T-helper 1 cell treated with Interleukin-12 subunit alpha and Interleukin-12 subunit beta and Interleukin-4 antibody, amounts not matched to agents 30 μg/mL and 1 μg/mL, for 36 hours (primary cell): ENCODE measurements around the gene IFT81.
A peak's percentile ranks its signal among the peaks of the same experiment; 100 is the strongest.
"Not testable (repeated sequence)": the region's sequence is repeated elsewhere in the genome, so short reads cannot be mapped to it uniquely, and the experiment has no call there.

Experiments
- H3K27ac Mint-ChIP-seq: one replicate; pipeline ENCODE4 v1.8.0; 2021; ENCODE audit warnings: mild to moderate bottlenecking, mixed read lengths
- H3K27me3 Mint-ChIP-seq: one replicate; pipeline ENCODE4 v1.8.0; 2021; ENCODE audit warnings: low read depth, mixed read lengths
- H3K36me3 Mint-ChIP-seq: one replicate; pipeline ENCODE4 v1.8.0; 2021; ENCODE audit warnings: low read depth, mixed read lengths
- H3K4me1 Mint-ChIP-seq: one replicate; pipeline ENCODE4 v1.8.0; 2021; ENCODE audit warnings: low read depth, mixed read lengths
- H3K4me3 Mint-ChIP-seq: one replicate; pipeline ENCODE4 v1.8.0; 2021; ENCODE audit warnings: mild to moderate bottlenecking, moderate library complexity, mixed read lengths
- H3K9me3 Mint-ChIP-seq: one replicate; pipeline ENCODE4 v1.8.0; 2021; ENCODE audit warnings: mixed read lengths

The IFT81 gene

GRCh38 chr12:110115675-110116074 is 8.5 kb upstream of the IFT81 start:
- Mint-ChIP-seq H3K27me3 (peaks cover 19% of the 10 kb centered on the region), H3K9me3 (no peaks in the 10 kb centered on the region), H3K4me1 (no peaks in the 10 kb centered on the region), H3K36me3 (no peaks in the 10 kb centered on the region), H3K27ac (no peak overlapping the region), H3K4me3 (no peak overlapping the region)

GRCh38 chr12:110116623-110117022 is 7.5 kb upstream of the IFT81 start:
- Mint-ChIP-seq H3K9me3 (no peaks in the 10 kb centered on the region), H3K4me3 (no peak overlapping the region)

GRCh38 chr12:110117210-110117609 is 6.9 kb upstream of the IFT81 start:
- H3K9me3 Mint-ChIP-seq, H3K4me1 Mint-ChIP-seq, H3K4me3 Mint-ChIP-seq, H3K27ac Mint-ChIP-seq, H3K36me3 Mint-ChIP-seq: not testable (repeated sequence)
- H3K27me3 Mint-ChIP-seq = peaks cover 28% of the 10 kb centered on the region

More at GRCh38 chr12:110116623-110117022, 7.5 kb upstream of the IFT81 start:
- Mint-ChIP-seq H3K27ac (no peak overlapping the region), H3K36me3 (no peaks in the 10 kb centered on the region), H3K4me1 (no peaks in the 10 kb centered on the region), H3K27me3 (peaks cover 27% of the 10 kb centered on the region)

- no peaks in the 10 kb centered on the region for H3K9me3 Mint-ChIP-seq
- no peaks in the 10 kb centered on the region for H3K4me1 Mint-ChIP-seq
- no peaks in the 10 kb centered on the region for H3K36me3 Mint-ChIP-seq
- H3K27ac Mint-ChIP-seq = no peak overlapping the region
- peaks cover 35% of the 10 kb centered on the region for H3K27me3 Mint-ChIP-seq
- no peak overlapping the region for H3K4me3 Mint-ChIP-seq
Measured at GRCh38 chr12:110117956-110118685, 6.0 kb upstream of the IFT81 start.

- no peaks in the 10 kb centered on the region for H3K9me3 Mint-ChIP-seq
- H3K27ac Mint-ChIP-seq = no peak overlapping the region
- H3K4me1 Mint-ChIP-seq = peaks cover 12% of the 10 kb centered on the region
- H3K36me3 Mint-ChIP-seq = no peaks in the 10 kb centered on the region
- H3K4me3 Mint-ChIP-seq = no peak overlapping the region
- peaks cover 49% of the 10 kb centered on the region for H3K27me3 Mint-ChIP-seq
Measured at GRCh38 chr12:110122929-110123328, 1.2 kb upstream of the IFT81 start.

- Mint-ChIP-seq H3K4me1 (peaks cover 12% of the 10 kb centered on the region), H3K27ac (peak overlapping the region; percentile 13), H3K4me3 (peak overlapping the region; percentile 54), H3K9me3 (no peaks in the 10 kb centered on the region), H3K36me3 (no peaks in the 10 kb centered on the region), H3K27me3 (peaks cover 42% of the 10 kb centered on the region)
Measured at GRCh38 chr12:110123919-110124268, 263 bp upstream of the IFT81 start.

GRCh38 chr12:110126557-110126956 is 2.4 kb downstream of the IFT81 start:
- Mint-ChIP-seq H3K4me1 (peaks cover 12% of the 10 kb centered on the region), H3K4me3 (no peak overlapping the region), H3K27me3 (peaks cover 27% of the 10 kb centered on the region), H3K27ac (no peak overlapping the region), H3K36me3 (no peaks in the 10 kb centered on the region), H3K9me3 (no peaks in the 10 kb centered on the region)

- H3K4me1 Mint-ChIP-seq = peaks cover 4% of the 10 kb centered on the region
- no peak overlapping the region for H3K27ac Mint-ChIP-seq
- peaks cover 1% of the 10 kb centered on the region for H3K36me3 Mint-ChIP-seq
- H3K27me3 Mint-ChIP-seq = no peaks in the 10 kb centered on the region
- H3K4me3 Mint-ChIP-seq = no peak overlapping the region
- no peaks in the 10 kb centered on the region for H3K9me3 Mint-ChIP-seq
Measured at GRCh38 chr12:110134691-110135411, 10.7 kb downstream of the IFT81 start.

- Mint-ChIP-seq H3K9me3 (no peaks in the 10 kb centered on the region), H3K36me3 (peaks cover 1% of the 10 kb centered on the region), H3K27me3 (no peaks in the 10 kb centered on the region), H3K4me1 (peaks cover 4% of the 10 kb centered on the region), H3K27ac (no peak overlapping the region), H3K4me3 (no peak overlapping the region)
Measured at GRCh38 chr12:110135806-110136205, 11.6 kb downstream of the IFT81 start.

GRCh38 chr12:110137786-110138185 is 13.6 kb downstream of the IFT81 start:
- Mint-ChIP-seq H3K36me3 (peaks cover 1% of the 10 kb centered on the region), H3K27me3 (no peaks in the 10 kb centered on the region), H3K4me3 (no peak overlapping the region), H3K9me3 (no peaks in the 10 kb centered on the region), H3K27ac (no peak overlapping the region), H3K4me1 (peaks cover 4% of the 10 kb centered on the region)

- H3K9me3 Mint-ChIP-seq = no peaks in the 10 kb centered on the region
- H3K4me3 Mint-ChIP-seq = no peak overlapping the region
- H3K27me3 Mint-ChIP-seq = no peaks in the 10 kb centered on the region
- H3K4me1 Mint-ChIP-seq = no peaks in the 10 kb centered on the region
- H3K36me3 Mint-ChIP-seq = no peaks in the 10 kb centered on the region
- no peak overlapping the region for H3K27ac Mint-ChIP-seq
Measured at GRCh38 chr12:110141389-110141788, 17.2 kb downstream of the IFT81 start.

- Mint-ChIP-seq H3K4me3 (no peak overlapping the region), H3K27me3 (no peaks in the 10 kb centered on the region), H3K27ac (no peak overlapping the region), H3K36me3 (no peaks in the 10 kb centered on the region), H3K9me3 (peaks cover 4% of the 10 kb centered on the region), H3K4me1 (peaks cover 11% of the 10 kb centered on the region)
Measured at GRCh38 chr12:110146986-110147385, 22.8 kb downstream of the IFT81 start.

- Mint-ChIP-seq H3K27me3 (no peaks in the 10 kb centered on the region), H3K36me3 (no peaks in the 10 kb centered on the region), H3K4me1 (peaks cover 11% of the 10 kb centered on the region), H3K9me3 (peaks cover 4% of the 10 kb centered on the region), H3K27ac (peak overlapping the region; percentile 45), H3K4me3 (no peak overlapping the region)
Measured at GRCh38 chr12:110149086-110149660, 25.0 kb downstream of the IFT81 start.

- Mint-ChIP-seq H3K9me3 (peaks cover 26% of the 10 kb centered on the region), H3K4me1 (peaks cover 7% of the 10 kb centered on the region), H3K27me3 (no peaks in the 10 kb centered on the region), H3K36me3 (peaks cover 15% of the 10 kb centered on the region), H3K4me3 (no peak overlapping the region), H3K27ac (no peak overlapping the region)
Measured at GRCh38 chr12:110156766-110157165, 32.6 kb downstream of the IFT81 start.

GRCh38 chr12:110157539-110157938 is 33.4 kb downstream of the IFT81 start:
- H3K36me3 Mint-ChIP-seq = peaks cover 15% of the 10 kb centered on the region

More at GRCh38 chr12:110157539-110157938, 33.4 kb downstream of the IFT81 start:
- no peak overlapping the region for H3K27ac Mint-ChIP-seq
- peaks cover 26% of the 10 kb centered on the region for H3K9me3 Mint-ChIP-seq
- no peaks in the 10 kb centered on the region for H3K27me3 Mint-ChIP-seq
- no peak overlapping the region for H3K4me3 Mint-ChIP-seq
- H3K4me1 Mint-ChIP-seq = peaks cover 7% of the 10 kb centered on the region
